Body of pancreas (tissue), 4 donors: ENCODE results near the gene TMEM184A.

Experiments used
- POLR2A ChIP-seq, 3 donors: fragments of 450-650 bp; IDR thresholded peaks; one replicate each; pipeline ENCODE4 v1.6.1; 2016; ENCODE audit warnings: antibody characterized with exemption in 3 of 3, mild to moderate bottlenecking in 2 of 3
- TF ChIP-seq, protein P1 (sequence below), 7 experiments: fragments of 450-650 bp in 4 of 7; fragments of 200-600 bp in 3 of 7; sonication (generic) in 3 of 7; IDR thresholded peaks; one replicate each; pipeline ENCODE4 v1.5.1; 2016 to 2019; ENCODE audit warnings: antibody characterized with exemption in 7 of 7

DNA sequence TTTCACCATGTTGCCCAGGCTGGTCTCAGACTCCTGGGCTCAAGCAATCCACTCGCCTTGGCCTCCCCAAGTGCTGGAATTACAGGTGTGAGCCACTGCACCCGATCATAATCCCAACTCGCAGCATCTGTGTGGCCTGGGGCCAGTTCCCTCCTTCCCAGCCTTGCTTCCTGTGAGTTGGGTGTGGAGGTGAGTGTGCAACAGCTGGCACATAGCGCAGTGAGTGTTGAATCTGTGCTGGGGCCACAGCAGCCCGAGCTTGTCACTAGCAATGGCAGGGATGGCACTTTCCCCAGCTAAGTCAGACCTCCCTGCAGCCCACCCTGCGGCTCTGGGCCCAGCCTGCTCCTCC, 12.2 kb downstream of the TMEM184A start:
- TF ChIP-seq, protein P1, sequence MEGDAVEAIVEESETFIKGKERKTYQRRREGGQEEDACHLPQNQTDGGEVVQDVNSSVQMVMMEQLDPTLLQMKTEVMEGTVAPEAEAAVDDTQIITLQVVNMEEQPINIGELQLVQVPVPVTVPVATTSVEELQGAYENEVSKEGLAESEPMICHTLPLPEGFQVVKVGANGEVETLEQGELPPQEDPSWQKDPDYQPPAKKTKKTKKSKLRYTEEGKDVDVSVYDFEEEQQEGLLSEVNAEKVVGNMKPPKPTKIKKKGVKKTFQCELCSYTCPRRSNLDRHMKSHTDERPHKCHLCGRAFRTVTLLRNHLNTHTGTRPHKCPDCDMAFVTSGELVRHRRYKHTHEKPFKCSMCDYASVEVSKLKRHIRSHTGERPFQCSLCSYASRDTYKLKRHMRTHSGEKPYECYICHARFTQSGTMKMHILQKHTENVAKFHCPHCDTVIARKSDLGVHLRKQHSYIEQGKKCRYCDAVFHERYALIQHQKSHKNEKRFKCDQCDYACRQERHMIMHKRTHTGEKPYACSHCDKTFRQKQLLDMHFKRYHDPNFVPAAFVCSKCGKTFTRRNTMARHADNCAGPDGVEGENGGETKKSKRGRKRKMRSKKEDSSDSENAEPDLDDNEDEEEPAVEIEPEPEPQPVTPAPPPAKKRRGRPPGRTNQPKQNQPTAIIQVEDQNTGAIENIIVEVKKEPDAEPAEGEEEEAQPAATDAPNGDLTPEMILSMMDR (IDR thresholded peaks at IDR 0.05): no peak
- TF ChIP-seq POLR2A (IDR thresholded peaks at IDR 0.05): no peak
